K562 (cell line): ENCODE data around the gene SULT2B1. TPM values are rescaled to one million over a fixed set of nuclear protein-coding genes. Genes with fewer than 3 reads are reported as not detected.

Experiments used
- ARID4B ChIP-seq: sonication (generic); formaldehyde crosslinking; IDR thresholded peaks from 2 replicates; pipeline ENCODE4 v1.8.0; 2022; ENCODE audit warnings: mild to moderate bottlenecking, missing genetic modification reagents
- CEBPG ChIP-seq, 3 experiments: fragments of 200-800 bp in 1 of 3; sonication (Bioruptor generic) in 1 of 3; sonication (generic) in 1 of 3; formaldehyde crosslinking in 1 of 3; IDR thresholded peaks in 2 of 3; conservative IDR thresholded peaks in 1 of 3; 2 replicates each; pipeline versions ENCODE4 v1.6.1 to v1.8.0; 2016 to 2022; ENCODE audit warnings: missing compliant biosample characterization in 2 of 3, missing genetic modification characterization in 2 of 3, mild to moderate bottlenecking in 1 of 3, missing genetic modification reagents in 1 of 3
- E2F3 ChIP-seq: fragments of 250-450 bp; sonication (Bioruptor Pico); IDR thresholded peaks from 2 replicates; pipeline ENCODE4 v1.4.0; 2020; ENCODE audit warnings: mild to moderate bottlenecking
- ELF1 ChIP-seq: fragments of 200-800 bp; sonication (Bioruptor generic); IDR thresholded peaks from 2 replicates; pipeline ENCODE4 v1.6.1; 2016; ENCODE audit warnings: missing genetic modification characterization, missing compliant biosample characterization
- HDAC1 ChIP-seq, 2 experiments: fragments of 450-650 bp; IDR thresholded peaks; 2 replicates each; pipeline ENCODE4 v1.6.1; 2016 to 2017; ENCODE audit warnings: inconsistent platforms in 1 of 2, mild to moderate bottlenecking in 1 of 2, moderate library complexity in 1 of 2
- MAZ ChIP-seq, 2 experiments: fragments of 450-650 bp in 1 of 2; sonication (generic) in 1 of 2; formaldehyde crosslinking; IDR thresholded peaks in 1 of 2; conservative IDR thresholded peaks in 1 of 2; 2 replicates each; pipeline versions ENCODE4 v1.4.0 to v1.5.0; 2020; ENCODE audit warnings: mild to moderate bottlenecking in 1 of 2, missing genetic modification reagents in 1 of 2
- MLLT1 ChIP-seq, 2 experiments: fragments of 450-650 bp; IDR thresholded peaks; 2 replicates each; pipeline ENCODE4 v1.6.1; 2016
- MYNN ChIP-seq, 2 experiments: sonication (generic); formaldehyde crosslinking in 1 of 2; IDR thresholded peaks; 2 replicates each; pipeline versions ENCODE4 v1.5.0 to v1.6.1; 2016 to 2020; ENCODE audit warnings: antibody characterized with exemption in 1 of 2, missing genetic modification reagents in 1 of 2
- NCOA6 ChIP-seq: fragments of 450-650 bp; IDR thresholded peaks from 2 replicates; pipeline ENCODE4 v1.6.1; 2017; ENCODE audit warnings: mild to moderate bottlenecking
- NR0B1 ChIP-seq: fragments of 450-650 bp; IDR thresholded peaks from one replicate; pipeline ENCODE4 v1.6.1; 2018; ENCODE audit warnings: mild to moderate bottlenecking, moderate library complexity; ENCODE audit not compliant: partially characterized antibody
- PML ChIP-seq: IDR thresholded peaks from 2 replicates; pipeline ENCODE4 v1.6.1; 2012; ENCODE audit warnings: low read length, inconsistent platforms
- PTTG1 ChIP-seq: fragments of 450-650 bp; IDR thresholded peaks from 2 replicates; pipeline ENCODE4 v1.6.1; 2016; ENCODE audit warnings: low read depth, mild to moderate bottlenecking, missing genetic modification characterization, missing compliant biosample characterization
- TGIF2 ChIP-seq: sonication (generic); formaldehyde crosslinking; IDR thresholded peaks from 2 replicates; pipeline ENCODE4 v1.8.1; 2022; ENCODE audit warnings: mild to moderate bottlenecking, missing genetic modification reagents, moderate library complexity
- TRIM24 ChIP-seq, 2 experiments: fragments of 450-650 bp; IDR thresholded peaks; 2 replicates each; pipeline ENCODE4 v1.6.1; 2016
- ZNF217 ChIP-seq: sonication (generic); formaldehyde crosslinking; IDR thresholded peaks from 2 replicates; pipeline ENCODE4 v1.8.0; 2022; ENCODE audit warnings: mild to moderate bottlenecking, missing genetic modification reagents
- ZNF239 ChIP-seq: fragments of 250-450 bp; sonication (Bioruptor Pico); IDR thresholded peaks from 2 replicates; pipeline ENCODE4 v1.4.0; 2020; ENCODE audit warnings: mild to moderate bottlenecking
- ZNF395 ChIP-seq: fragments of 200-800 bp; sonication (Bioruptor generic); IDR thresholded peaks from 2 replicates; pipeline ENCODE4 v1.6.1; 2017; ENCODE audit warnings: missing genetic modification characterization, missing compliant biosample characterization
- ZZZ3 ChIP-seq: fragments of 450-650 bp; IDR thresholded peaks from 2 replicates; pipeline ENCODE4 v1.6.1; 2016; ENCODE audit warnings: antibody characterized with exemption, mild to moderate bottlenecking, moderate library complexity
- polyA plus RNA-seq, 8 experiments: library from polyadenylated mRNA; depleted of rRNA in 4 of 8; stranded (reverse) in 5 of 8; unstranded in 3 of 8; fragments of >200 nt; fragmentation: Nextera tagmentation in 2 of 8; fragmentation: Illumina TruSeq in 1 of 8; extraction: Ambion mirVana in 2 of 8; extraction: Trizol in 1 of 8; gene quantifications; 2 replicates each; pipeline versions ENCODE4 v1.2.1 to v1.2.3, GENCODE V29; 2011 to 2014; ENCODE audit warnings: inconsistent platforms in 1 of 8, missing spikeins in 1 of 8
- total RNA-seq, 7 experiments: library from RNA; depleted of rRNA in 6 of 7; stranded (reverse); fragments of >200 nt in 6 of 7; fragmentation: Illumina TruSeq in 2 of 7; extraction: Trizol in 2 of 7; gene quantifications; 2 replicates each; pipeline versions ENCODE4 v1.2.1 to v1.2.3, GENCODE V29; 2011 to 2021; ENCODE audit warnings: low replicate concordance in 1 of 7

SULT2B1 gene
- total and polyA plus RNA-seq, 9 of the 15 experiments (the other 6 are each of a cell fraction or from before 2014, with no cell fraction given), result 0.09 to 0.62 (median 0.22) TPM; not detected in 2

GRCh38 chr19:48618916-48619691 is 67.1 kb downstream of the SULT2B1 start, which contains the start of the genes RPL18 and SPHK2 (continued):
- TF ChIP-seq ZZZ3 (peak; percentile 97), TRIM24 (IDR thresholded peaks at IDR 0.05) (no peak; a peak in 1 of 4 replicates), HDAC1 (IDR thresholded peaks at IDR 0.05) (peak in 1 of 2 experiments; percentile 44; a peak in 1 of 4 replicates), ARID4B (CRISPR knock-in tag) (peak; percentile 92), E2F3 (CRISPR knock-in tag) (no peak), MLLT1 (IDR thresholded peaks at IDR 0.05) (peak; percentile 64 to 93; a peak in 3 of 4 replicates), MAZ (CRISPR knock-in tag; conservative IDR thresholded peaks at IDR 0.05 in 1 of 2, IDR thresholded peaks at IDR 0.05 in 1 of 2) (peak; percentile 81 to 96), ZNF395 (CRISPR knock-in tag) (peak; percentile 84), TGIF2 (CRISPR knock-in tag) (no peak), NCOA6 (peak; percentile 93), NR0B1 (no peak), ZNF239 (CRISPR knock-in tag) (peak; percentile 65), CEBPG (CRISPR knock-in tag; IDR thresholded peaks at IDR 0.05) (no peak; the same call in 1 of the 2 replicates), CEBPG (tag; conservative IDR thresholded peaks at IDR 0.05 in 1 of 2, IDR thresholded peaks at IDR 0.05 in 1 of 2) (no peak), ELF1 (tag) (peak; percentile 99), PML (peak; percentile 86), MYNN (IDR thresholded peaks at IDR 0.05) (peak; percentile 2; the same call in 1 of the 2 replicates), MYNN (CRISPR knock-in tag; IDR thresholded peaks at IDR 0.05) (no peak), PTTG1 (no peak), ZNF217 (CRISPR knock-in tag) (no peak)
